SK-N-SH (cell line): ENCODE measurements around the gene OTOP1. TPM values are rescaled to one million over a fixed set of nuclear protein-coding genes. Genes with fewer than 3 reads are reported as not detected.

Experiments used
- CTCF ChIA-PET: fragments of 300-600, 350-600 bp; formaldehyde crosslinking; extraction: SDS; loops from one replicate; lab custom pipeline; 2021; lab: Yijun Ruan, JAX
- POLR2A ChIA-PET: fragments of 350-600 bp; sonication (Branson Sonifier 250); formaldehyde crosslinking; extraction: SDS; loops from one replicate; lab custom pipeline; 2020; ENCODE audit warnings: antibody characterized with exemption, inconsistent platforms; lab: Yijun Ruan, JAX
- DNase-seq: peaks from one replicate; pipeline ENCODE4 v3.0.0; 2012
- H2AFZ ChIP-seq: fragments of 200-600 bp; sonication (generic); 2 replicates; pipeline ENCODE4 v1.8.1; 2016; ENCODE audit warnings: antibody characterized with exemption, mild to moderate bottlenecking, low read depth
- H3F3A ChIP-seq: fragments of 200-600 bp; sonication (generic); replicated peaks from 2 replicates; pipeline ENCODE3; 2016; ENCODE audit warnings: antibody characterized with exemption, mild to moderate bottlenecking; ENCODE audit not compliant: insufficient read depth
- H3K27ac ChIP-seq, 2 experiments: fragments of 200-500 bp in 1 of 2; fragments of 200-600 bp in 1 of 2; sonication (Bioruptor generic) in 1 of 2; sonication (generic), shearing (Covaris generic) in 1 of 2; 2 replicates each; pipeline versions ENCODE4 v1.5.1 to v1.6.1; 2014 to 2016; ENCODE audit warnings: low read depth in 2 of 2, inconsistent platforms in 1 of 2, low read length in 1 of 2, mild to moderate bottlenecking in 1 of 2, mixed read lengths in 1 of 2
- H3K27me3 ChIP-seq: fragments of 200-600 bp; sonication (generic), shearing (Covaris generic); 2 replicates; pipeline ENCODE4 v1.6.1; 2016; ENCODE audit warnings: mixed run types; ENCODE audit not compliant: insufficient read depth
- H3K36me3 ChIP-seq, 2 experiments: fragments of 200-500 bp in 1 of 2; fragments of 200-600 bp in 1 of 2; sonication (Bioruptor generic) in 1 of 2; sonication (generic) in 1 of 2; replicated peaks in 1 of 2; 2 replicates each; pipeline versions ENCODE3 to v1.5.1; 2014 to 2016; ENCODE audit warnings: low read length in 1 of 2, mild to moderate bottlenecking in 1 of 2; ENCODE audit not compliant: insufficient read depth in 2 of 2, control insufficient read depth in 1 of 2
- H3K4me1 ChIP-seq, 2 experiments: fragments of 200-500 bp in 1 of 2; fragments of 200-600 bp in 1 of 2; sonication (Bioruptor generic) in 1 of 2; sonication (generic), shearing (Covaris generic) in 1 of 2; 2 replicates each; pipeline versions ENCODE4 v1.5.1 to v1.6.1; 2014 to 2016; ENCODE audit warnings: low read depth in 1 of 2, low read length in 1 of 2, mixed run types in 1 of 2; ENCODE audit not compliant: insufficient read depth in 2 of 2, control insufficient read depth in 1 of 2
- H3K4me2 ChIP-seq: fragments of 200-600 bp; sonication (generic), shearing (Covaris generic); 2 replicates; pipeline ENCODE4 v1.6.1; 2017; ENCODE audit warnings: mixed run types
- H3K4me3 ChIP-seq, 2 experiments: fragments of 200-500 bp in 1 of 2; fragments of 200-600 bp in 1 of 2; sonication (Bioruptor generic) in 1 of 2; sonication (generic), shearing (Covaris generic) in 1 of 2; 2 replicates each; pipeline versions ENCODE4 v1.5.1 to v1.8.1; 2014 to 2016; ENCODE audit warnings: low read depth in 2 of 2, inconsistent platforms in 1 of 2, low read length in 1 of 2, mild to moderate bottlenecking in 1 of 2, mixed read lengths in 1 of 2, moderate library complexity in 1 of 2
- H3K79me2 ChIP-seq: fragments of 200-600 bp; sonication (generic); 2 replicates; pipeline ENCODE4 v1.8.1; 2017; ENCODE audit warnings: mild to moderate bottlenecking; ENCODE audit not compliant: insufficient read depth
- H3K9ac ChIP-seq: fragments of 200-600 bp; sonication (generic); 2 replicates; pipeline ENCODE4 v1.6.1; 2017; ENCODE audit warnings: mixed run types
- H3K9me2 ChIP-seq: fragments of 200-600 bp; sonication (generic); 2 replicates; pipeline ENCODE4 v1.6.1; 2017; ENCODE audit warnings: mixed run types
- H3K9me3 ChIP-seq: fragments of 200-600 bp; sonication (generic); 2 replicates; pipeline ENCODE4 v1.6.1; 2017; ENCODE audit warnings: mixed run types, mild to moderate bottlenecking, moderate library complexity
- H4K20me1 ChIP-seq: fragments of 200-600 bp; sonication (generic); 2 replicates; pipeline ENCODE4 v1.6.1; 2017; ENCODE audit warnings: mild to moderate bottlenecking, mixed run types; ENCODE audit not compliant: insufficient read depth
- CTCF ChIP-seq: fragments of 200-600 bp; sonication (generic); IDR thresholded peaks from 2 replicates; pipeline ENCODE4 v1.6.1; 2017; ENCODE audit warnings: antibody characterized with exemption, mild to moderate bottlenecking, moderate library complexity
- ELF1 ChIP-seq: IDR thresholded peaks from 2 replicates; pipeline ENCODE4 v1.4.0; 2012
- EP300 ChIP-seq, 2 experiments: IDR thresholded peaks; 2 replicates each; pipeline versions ENCODE4 v1.4.0 to v1.6.1; 2012; ENCODE audit warnings: borderline replicate concordance in 1 of 2, low read depth in 1 of 2, low read length in 1 of 2
- FOSL2 ChIP-seq: IDR thresholded peaks from 2 replicates; pipeline ENCODE4 v1.4.0; 2012; ENCODE audit warnings: low read depth, mild to moderate bottlenecking, moderate library complexity, borderline replicate concordance
- FOXM1 ChIP-seq: IDR thresholded peaks from 2 replicates; pipeline ENCODE4 v1.4.0; 2012; ENCODE audit warnings: low read depth, mild to moderate bottlenecking
- MEF2A ChIP-seq: IDR thresholded peaks from 2 replicates; pipeline ENCODE4 v1.4.0; 2012; ENCODE audit warnings: low read depth, borderline replicate concordance
- MXI1 ChIP-seq: IDR thresholded peaks from 2 replicates; pipeline ENCODE4 v1.6.1; 2012; ENCODE audit warnings: mild to moderate bottlenecking, low read depth, low read length, improper control_type of control experiment
- NFIC ChIP-seq: IDR thresholded peaks from 2 replicates; pipeline ENCODE4 v1.4.0; 2012; ENCODE audit warnings: borderline replicate concordance
- POLR2AphosphoS5 ChIP-seq: IDR thresholded peaks from 2 replicates; pipeline ENCODE4 v1.6.1; 2012; ENCODE audit warnings: low read depth, low read length
- RAD21 ChIP-seq: IDR thresholded peaks from 2 replicates; pipeline ENCODE4 v1.6.1; 2012; ENCODE audit warnings: mild to moderate bottlenecking, low read length
- RCOR1 ChIP-seq: fragments of 150-350 bp; IDR thresholded peaks from 2 replicates; pipeline ENCODE4 v1.6.1; 2017; ENCODE audit warnings: antibody characterized with exemption, low read length
- REST ChIP-seq: IDR thresholded peaks from 2 replicates; pipeline ENCODE4 v1.6.1; 2012; ENCODE audit warnings: mild to moderate bottlenecking, low read depth, low read length, moderate library complexity
- RFX5 ChIP-seq: IDR thresholded peaks from 2 replicates; pipeline ENCODE4 v1.6.1; 2012; ENCODE audit warnings: mild to moderate bottlenecking, improper control_type of control experiment, low read length
- RXRA ChIP-seq: IDR thresholded peaks from 2 replicates; pipeline ENCODE4 v1.4.0; 2012; ENCODE audit warnings: low read depth, mild to moderate bottlenecking, borderline replicate concordance
- SMC3 ChIP-seq: IDR thresholded peaks from 2 replicates; pipeline ENCODE4 v1.6.1; 2012; ENCODE audit warnings: low read depth, low read length, improper control_type of control experiment
- TCF12 ChIP-seq: IDR thresholded peaks from 2 replicates; pipeline ENCODE4 v1.4.0; 2012
- YY1 ChIP-seq: IDR thresholded peaks from 2 replicates; pipeline ENCODE4 v1.4.0; 2012; ENCODE audit warnings: low read depth, mild to moderate bottlenecking
- WGBS: methylation state at CpG from one replicate; pipeline ENCODE4 v1.1.6; 2017; ENCODE audit warnings: low lambda C conversion rate; 5-methylcytosine and 5-hydroxymethylcytosine counted together
- polyA plus RNA-seq, 3 experiments: library from polyadenylated mRNA; depleted of rRNA; stranded (reverse); fragments of >200 nt; gene quantifications; 2 replicates each; pipeline ENCODE4 v1.2.3, GENCODE V29; 2012
- TF ChIP-seq, protein P1 (sequence below): fragments of 150-350 bp; IDR thresholded peaks from 2 replicates; pipeline ENCODE4 v1.6.1; 2016; ENCODE audit warnings: mild to moderate bottlenecking, low read depth, low read length

Gene OTOP1
- polyA plus RNA-seq, 1 of the 3 experiments (the other 2 are of a cell fraction): not detected

DNA sequence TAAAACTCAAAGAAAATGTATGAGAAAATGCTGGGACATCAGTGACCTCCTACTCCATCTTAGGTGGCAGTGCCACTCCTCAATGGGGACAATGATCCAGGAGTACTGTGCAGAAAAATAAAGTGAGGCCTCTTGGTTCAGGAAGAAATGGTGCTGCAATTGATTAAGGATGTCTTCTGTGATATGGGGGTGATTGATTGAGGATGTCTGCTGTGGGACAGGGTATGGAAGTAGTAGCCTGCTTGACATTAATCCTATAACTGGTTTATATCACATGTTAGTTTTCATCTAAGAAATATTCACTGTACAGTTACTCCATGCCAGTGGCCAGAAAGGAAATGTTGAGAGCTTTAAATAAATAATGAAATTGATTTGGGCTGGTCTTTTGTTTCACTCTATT is 20.5 kb downstream of the OTOP1 start (continued):
- TF ChIP-seq SMC3 (no peak), RXRA (no peak), CTCF (no peak), RFX5 (no peak), MXI1 (no peak), RAD21 (no peak), FOXM1 (no peak), YY1 (no peak), ELF1 (no peak)
- TF ChIP-seq, all 33 proteins: peak for 0

- no peak overlapping the region for H3K4me3 ChIP-seq
- no peaks in the 10 kb centered on the region for H3K36me3 ChIP-seq
- no peak for DNase-seq
- H3K27ac ChIP-seq: no peak overlapping the region
- H4K20me1 ChIP-seq: no peaks in the 10 kb centered on the region
- H3F3A ChIP-seq: no peaks in the 10 kb centered on the region
- peaks cover 41% of the 10 kb centered on the region; the same call in 1 of the 2 replicates for H3K27me3 ChIP-seq
- H3K79me2 ChIP-seq: no peaks in the 10 kb centered on the region
- TF ChIP-seq TCF12: no peak
- H3K9me2 ChIP-seq: no peaks in the 10 kb centered on the region
- CTCF ChIA-PET: interaction anchor here (1.2 kb wide), 1 partner anchor 11 kb away, joined by 3 read pairs; no protein-coding TSS in a partner anchor
- POLR2A ChIA-PET: no interaction called here
- H3K4me1 ChIP-seq: no peaks in the 10 kb centered on the region
- H3K4me2 ChIP-seq: no peak overlapping the region
- H3K9me3 ChIP-seq: no peaks in the 10 kb centered on the region
- H3K9ac ChIP-seq: no peak overlapping the region
- no peak overlapping the region for H2AFZ ChIP-seq
- 7% methylated on average over 3 of the region's 3 CpGs for WGBS
Observed at GRCh38 chr4:4204401-4204745, 22.4 kb downstream of the OTOP1 start.

- WGBS: 4% methylated on average over 10 of the region's 10 CpGs
- CTCF ChIA-PET: interaction anchor here (1.2 kb wide), 1 partner anchor 11 kb away, joined by 3 read pairs; no protein-coding TSS in a partner anchor
Observed at GRCh38 chr4:4203688-4204400, 22.9 kb downstream of the OTOP1 start.

More at GRCh38 chr4:4203688-4204400, 22.9 kb downstream of the OTOP1 start:
- no peaks in the 10 kb centered on the region for H4K20me1 ChIP-seq
- H3K27ac ChIP-seq: no peak overlapping the region
- no peak for DNase-seq
- no peaks in the 10 kb centered on the region for H3F3A ChIP-seq
- H3K4me1 ChIP-seq: no peaks in the 10 kb centered on the region
- H3K9ac ChIP-seq: no peak overlapping the region
- no peaks in the 10 kb centered on the region for H3K9me3 ChIP-seq
- no peak overlapping the region for H3K4me2 ChIP-seq
- no peaks in the 10 kb centered on the region for H3K79me2 ChIP-seq
- H3K27me3 ChIP-seq: peaks cover 46% of the 10 kb centered on the region
- H3K36me3 ChIP-seq: no peaks in the 10 kb centered on the region
- POLR2A ChIA-PET: no interaction called here
- no peak overlapping the region for H2AFZ ChIP-seq
- TF ChIP-seq REST (no peak), RCOR1 (no peak), MEF2A (no peak), EP300 (IDR thresholded peaks at IDR 0.05; ENCODE audit: borderline replicate concordance in 1 of 2, low read depth in 1 of 2, low read length in 1 of 2) (no peak), NFIC (no peak), ELF1 (no peak), POLR2AphosphoS5 (no peak), SMC3 (no peak), FOSL2 (no peak)
- TF ChIP-seq, protein P1, sequence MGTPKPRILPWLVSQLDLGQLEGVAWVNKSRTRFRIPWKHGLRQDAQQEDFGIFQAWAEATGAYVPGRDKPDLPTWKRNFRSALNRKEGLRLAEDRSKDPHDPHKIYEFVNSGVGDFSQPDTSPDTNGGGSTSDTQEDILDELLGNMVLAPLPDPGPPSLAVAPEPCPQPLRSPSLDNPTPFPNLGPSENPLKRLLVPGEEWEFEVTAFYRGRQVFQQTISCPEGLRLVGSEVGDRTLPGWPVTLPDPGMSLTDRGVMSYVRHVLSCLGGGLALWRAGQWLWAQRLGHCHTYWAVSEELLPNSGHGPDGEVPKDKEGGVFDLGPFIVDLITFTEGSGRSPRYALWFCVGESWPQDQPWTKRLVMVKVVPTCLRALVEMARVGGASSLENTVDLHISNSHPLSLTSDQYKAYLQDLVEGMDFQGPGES: no peak
- H3K9me2 ChIP-seq: no peaks in the 10 kb centered on the region
- no peak overlapping the region for H3K4me3 ChIP-seq
